Osteoblast (primary cell): Measurements from ENCODE around the gene VAV2. TPM values are rescaled to one million over a fixed set of nuclear protein-coding genes. Genes with fewer than 3 reads are reported as not detected.

Experiments used
- DNase-seq: peaks from one replicate; pipeline ENCODE4 v3.0.0; 2011; ENCODE audit warnings: low spot score, mixed read lengths; ENCODE audit not compliant: insufficient read length; ENCODE audit errors: missing footprints
- H2AFZ ChIP-seq: 2 replicates; pipeline ENCODE4 v1.6.0; 2011; ENCODE audit warnings: mild to moderate bottlenecking, low read length
- H3K27ac ChIP-seq: 2 replicates; pipeline ENCODE4 v1.5.1; 2011; ENCODE audit warnings: mild to moderate bottlenecking, low read depth, low read length, moderate library complexity
- H3K27me3 ChIP-seq: 2 replicates; pipeline ENCODE4 v1.6.0; 2012; ENCODE audit warnings: mild to moderate bottlenecking, control low read depth, inconsistent platforms, low read length, moderate library complexity; ENCODE audit not compliant: insufficient read depth
- H3K36me3 ChIP-seq: 2 replicates; pipeline ENCODE4 v1.5.1; 2011; ENCODE audit warnings: mild to moderate bottlenecking, low read length, control low read depth, moderate library complexity; ENCODE audit not compliant: insufficient read depth
- H3K4me1 ChIP-seq: 2 replicates; pipeline ENCODE4 v1.5.1; 2011; ENCODE audit warnings: mild to moderate bottlenecking, low read length, control low read depth, moderate library complexity; ENCODE audit not compliant: insufficient read depth
- H3K4me2 ChIP-seq: 2 replicates; pipeline ENCODE4 v1.6.0; 2011; ENCODE audit warnings: mild to moderate bottlenecking, low read length; ENCODE audit not compliant: insufficient read depth
- H3K4me3 ChIP-seq: fragments of 200-600 bp; sonication (generic); 3 replicates; pipeline ENCODE4 v1.5.1; 2012; ENCODE audit warnings: mild to moderate bottlenecking, low read length, inconsistent platforms; ENCODE audit not compliant: insufficient read depth
- H3K79me2 ChIP-seq: 2 replicates; pipeline ENCODE4 v1.6.0; 2012; ENCODE audit warnings: mild to moderate bottlenecking, low read length, control low read depth, inconsistent platforms; ENCODE audit not compliant: insufficient read depth
- H3K9me3 ChIP-seq: 2 replicates; pipeline ENCODE4 v1.5.1; 2011; ENCODE audit warnings: low read depth, low read length, control low read depth
- H4K20me1 ChIP-seq: 2 replicates; pipeline ENCODE4 v1.6.0; 2012; ENCODE audit warnings: mild to moderate bottlenecking, low read length, control low read depth; ENCODE audit not compliant: insufficient read depth
- CTCF ChIP-seq: IDR thresholded peaks from 2 replicates; pipeline ENCODE4 v1.5.1; 2011; ENCODE audit warnings: mild to moderate bottlenecking, low read depth, low read length, moderate library complexity; ENCODE audit errors: extremely low read depth
- total RNA-seq: library from RNA; depleted of rRNA; stranded (reverse); fragments of >200 nt; gene quantifications from 2 replicates; pipeline ENCODE4 v1.2.3, GENCODE V29; 2012

VAV2 gene
- total RNA-seq, 1 donor, result 8.0 TPM

DNA sequence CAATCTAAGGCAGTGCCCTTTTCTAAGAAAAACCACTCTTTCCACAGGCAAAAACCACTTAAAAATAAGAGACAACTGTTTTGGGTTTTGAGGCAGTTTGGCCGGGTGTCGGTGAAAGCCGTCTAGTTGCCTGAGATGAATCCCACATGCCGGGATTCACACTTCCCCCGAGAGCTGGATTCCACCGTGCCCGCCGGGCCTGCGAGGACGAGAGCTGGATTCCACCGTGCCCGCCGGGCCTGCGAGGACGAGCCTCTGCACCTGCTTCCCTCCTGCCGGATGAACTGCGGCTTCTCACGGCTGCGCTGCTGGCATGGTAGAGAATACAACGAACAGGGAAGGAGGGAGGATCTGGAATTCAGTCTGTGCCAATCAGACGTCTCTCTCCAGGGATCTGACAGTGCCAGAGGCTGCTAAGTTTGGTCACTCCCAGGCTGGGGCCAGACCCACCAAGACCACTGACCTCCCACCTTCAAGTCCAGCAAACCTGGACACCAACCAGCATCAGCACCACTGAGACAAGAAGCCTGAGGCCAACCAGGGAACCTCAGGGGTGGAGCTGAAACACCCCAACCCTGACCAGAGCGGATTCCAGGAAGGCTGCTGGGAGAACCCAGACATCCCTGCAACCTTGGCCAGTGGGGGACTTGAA lies 23.0 kb downstream of the VAV2 start:
- no peaks in the 10 kb centered on the region for H3K27me3 ChIP-seq
- H2AFZ ChIP-seq, result no peak overlapping the region
- no peak overlapping the region for H3K4me2 ChIP-seq
- no peak overlapping the region for H3K27ac ChIP-seq
- H4K20me1 ChIP-seq, result peaks cover 77% of the 10 kb centered on the region
- no peak for TF ChIP-seq CTCF
- H3K36me3 ChIP-seq, result no peaks in the 10 kb centered on the region
- DNase-seq, result peak; percentile 80
- no peaks in the 10 kb centered on the region for H3K9me3 ChIP-seq
- H3K79me2 ChIP-seq, result peaks cover 95% of the 10 kb centered on the region
- no peak overlapping the region for H3K4me3 ChIP-seq
- no peaks in the 10 kb centered on the region for H3K4me1 ChIP-seq

DNA sequence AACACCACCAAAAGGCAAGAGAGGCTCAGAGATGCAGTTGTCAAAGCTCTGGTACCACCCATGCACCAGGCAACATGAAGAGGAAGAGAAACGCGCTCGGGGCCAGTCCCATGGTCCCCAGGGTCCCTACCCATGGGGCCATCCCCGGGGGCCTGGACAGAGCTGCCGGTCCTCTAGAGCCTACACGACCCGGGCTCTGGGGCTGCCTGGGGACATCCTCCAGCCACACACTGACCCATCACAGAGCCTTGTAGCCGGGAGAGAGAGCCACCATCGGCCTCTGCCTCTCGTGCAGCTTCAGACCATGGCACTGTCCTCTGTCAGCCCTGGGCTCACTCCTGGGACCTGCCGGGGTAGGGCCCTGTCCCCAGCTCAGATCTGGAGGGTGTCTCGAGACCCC lies 23.7 kb downstream of the VAV2 start:
- peaks cover 73% of the 10 kb centered on the region for H4K20me1 ChIP-seq
- DNase-seq, result peak; percentile 56
- H3K4me2 ChIP-seq, result no peak overlapping the region

DNA sequence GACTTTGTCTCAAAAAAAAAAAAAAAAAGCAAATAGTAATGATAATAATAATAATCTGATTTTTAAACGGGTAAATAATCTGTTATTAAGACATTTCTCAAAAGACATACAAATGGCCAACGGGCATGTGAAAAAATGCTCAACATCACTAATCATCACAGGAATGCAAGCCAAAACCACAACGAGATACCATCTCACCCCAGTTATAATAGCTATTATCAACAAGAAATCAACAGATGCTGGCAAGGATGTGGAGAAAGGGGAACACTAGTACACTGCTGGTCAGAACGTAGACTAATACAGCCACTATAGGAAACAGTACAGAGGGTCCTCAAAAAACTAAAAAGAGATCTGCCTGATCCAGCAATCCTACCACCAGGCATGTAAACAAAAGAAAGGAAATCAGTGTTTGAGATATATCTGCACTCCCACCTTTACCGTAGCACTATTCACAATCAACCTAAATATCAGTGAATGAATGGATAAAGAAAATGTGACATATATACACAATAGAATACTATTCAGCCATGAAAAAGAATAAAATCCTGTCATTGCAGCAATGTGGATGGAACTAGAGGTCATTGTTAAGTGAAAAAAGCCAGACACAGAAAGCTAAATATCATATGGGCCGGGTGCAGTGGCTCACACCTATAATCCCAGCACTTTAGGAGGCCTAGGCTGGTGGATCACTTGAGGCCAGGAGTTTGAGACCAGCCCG lies 24.9 kb downstream of the VAV2 start:
- no peaks in the 10 kb centered on the region for H3K4me1 ChIP-seq
- no peaks in the 10 kb centered on the region for H3K36me3 ChIP-seq
- peak; percentile 36 for DNase-seq
- H3K27ac ChIP-seq, result no peak overlapping the region
- peaks cover 72% of the 10 kb centered on the region for H4K20me1 ChIP-seq
- TF ChIP-seq CTCF, result no peak
- H3K4me3 ChIP-seq, result no peak overlapping the region
- H3K9me3 ChIP-seq, result no peaks in the 10 kb centered on the region
- H3K4me2 ChIP-seq, result no peak overlapping the region
- no peaks in the 10 kb centered on the region for H3K27me3 ChIP-seq
- H2AFZ ChIP-seq, result no peak overlapping the region
- H3K79me2 ChIP-seq, result peaks cover 94% of the 10 kb centered on the region

More for the DNA sequence above, 23.7 kb downstream of the VAV2 start:
- Histone ChIP-seq H3K4me3 (no peak overlapping the region), H2AFZ (no peak overlapping the region), H3K27ac (no peak overlapping the region), H3K27me3 (no peaks in the 10 kb centered on the region), H3K36me3 (no peaks in the 10 kb centered on the region), H3K79me2 (peaks cover 94% of the 10 kb centered on the region), H3K4me1 (no peaks in the 10 kb centered on the region), H3K9me3 (no peaks in the 10 kb centered on the region)
- TF ChIP-seq CTCF, result no peak

DNA sequence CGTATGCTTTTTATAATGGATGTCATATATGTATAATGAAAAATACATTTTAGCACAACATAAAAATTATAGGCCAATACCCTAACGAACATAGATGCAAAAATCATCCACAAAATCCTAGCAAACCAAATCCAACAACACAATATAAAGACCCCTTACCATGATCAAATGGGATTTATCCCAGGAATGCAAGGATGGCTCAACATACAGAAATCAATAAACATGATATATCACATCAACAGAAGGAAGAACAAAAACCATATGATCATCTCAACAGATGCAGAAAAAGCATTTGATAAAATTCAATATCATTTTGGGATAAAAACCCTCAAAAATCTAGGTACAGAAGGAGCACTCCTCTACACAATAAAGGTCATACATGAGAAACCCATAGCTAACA lies 27.7 kb downstream of the VAV2 start:
- H3K27me3 ChIP-seq, result no peaks in the 10 kb centered on the region
- H3K4me1 ChIP-seq, result no peaks in the 10 kb centered on the region
- peaks cover 95% of the 10 kb centered on the region for H3K79me2 ChIP-seq
- no peak overlapping the region for H3K4me2 ChIP-seq
- no peak overlapping the region for H3K27ac ChIP-seq
- no peaks in the 10 kb centered on the region for H3K36me3 ChIP-seq
- no peak overlapping the region for H2AFZ ChIP-seq
- TF ChIP-seq CTCF, result no peak
- H4K20me1 ChIP-seq, result peaks cover 76% of the 10 kb centered on the region
- H3K9me3 ChIP-seq, result no peaks in the 10 kb centered on the region
- no peak for DNase-seq
- H3K4me3 ChIP-seq, result no peak overlapping the region
